Small intestine (tissue), 7 donors: Measurements from ENCODE around the gene GABRR2. TPM values are rescaled to one million over a fixed set of nuclear protein-coding genes. Genes with fewer than 3 reads are reported as not detected.

Source experiments
- DNase-seq, 2 donors: peaks; one replicate each; pipeline versions ENCODE4 v3.0.0 to v3.0.0-alpha.2; 2013
- FAIRE-seq: peaks from 2 replicates; lab custom pipeline; 2012; peaks lifted over from hg19 to GRCh38; lab: Jason Lieb, UNC
- H3K27ac ChIP-seq, 3 donors: one replicate each; pipeline ENCODE4 v1.5.1; 2013; ENCODE audit warnings: low read length in 2 of 3, mild to moderate bottlenecking in 2 of 3, control low read depth in 1 of 3, inconsistent platforms in 1 of 3, low read depth in 1 of 3, moderate library complexity in 1 of 3
- H3K27me3 ChIP-seq, 3 donors: one replicate each; pipeline ENCODE4 v1.6.1; 2013; ENCODE audit warnings: low read length in 3 of 3, inconsistent platforms in 1 of 3; ENCODE audit not compliant: control insufficient read depth in 3 of 3, insufficient read depth in 3 of 3
- H3K36me3 ChIP-seq, 3 donors: one replicate each; pipeline ENCODE4 v1.6.1; 2013; ENCODE audit warnings: low read length in 3 of 3, inconsistent platforms in 1 of 3, low read depth in 1 of 3, mild to moderate bottlenecking in 1 of 3, moderate library complexity in 1 of 3; ENCODE audit not compliant: control insufficient read depth in 3 of 3, insufficient read depth in 2 of 3
- H3K4me1 ChIP-seq, 3 donors: one replicate each; pipeline ENCODE4 v1.6.1; 2013; ENCODE audit warnings: low read length in 2 of 3, inconsistent platforms in 1 of 3, low read depth in 1 of 3, mild to moderate bottlenecking in 1 of 3, moderate library complexity in 1 of 3; ENCODE audit not compliant: control insufficient read depth in 3 of 3, insufficient read depth in 2 of 3
- H3K4me3 ChIP-seq, 3 donors: one replicate each; pipeline ENCODE4 v1.5.1; 2013; ENCODE audit warnings: low read length in 3 of 3, control low read depth in 1 of 3, inconsistent platforms in 1 of 3, low read depth in 1 of 3, mild to moderate bottlenecking in 1 of 3, moderate library complexity in 1 of 3
- H3K9me3 ChIP-seq, 2 donors: one replicate each; pipeline ENCODE4 v1.6.1; 2013; ENCODE audit warnings: low read depth in 1 of 2, low read length in 1 of 2; ENCODE audit not compliant: control insufficient read depth in 2 of 2, insufficient read depth in 1 of 2
- WGBS, 3 donors: extraction: QIAGEN DNeasy Blood & Tissue Kit; methylation state at CpG; one replicate each; pipeline ENCODE4 v1.1.7; 2013; 5-methylcytosine and 5-hydroxymethylcytosine counted together
- polyA plus RNA-seq, 4 donors: library from polyadenylated mRNA; stranded (reverse) in 3 of 4; unstranded in 1 of 4; fragments of 200-250 nt in 3 of 4; fragments of 120-200 nt in 1 of 4; gene quantifications; one replicate each; pipeline versions ENCODE4 v1.2.1 to v1.2.3, GENCODE V29; 2013
- donor health status: healthy with polysubstance abuse.
- donor health status: control.
- donor health status: control.
- donor health status: Bipolar disorder and iron deficiency.
- donor health status: healthy.

GABRR2 gene
- polyA plus RNA-seq, 4 donors = 0.21 to 0.81 (median 0.50) TPM

DNA sequence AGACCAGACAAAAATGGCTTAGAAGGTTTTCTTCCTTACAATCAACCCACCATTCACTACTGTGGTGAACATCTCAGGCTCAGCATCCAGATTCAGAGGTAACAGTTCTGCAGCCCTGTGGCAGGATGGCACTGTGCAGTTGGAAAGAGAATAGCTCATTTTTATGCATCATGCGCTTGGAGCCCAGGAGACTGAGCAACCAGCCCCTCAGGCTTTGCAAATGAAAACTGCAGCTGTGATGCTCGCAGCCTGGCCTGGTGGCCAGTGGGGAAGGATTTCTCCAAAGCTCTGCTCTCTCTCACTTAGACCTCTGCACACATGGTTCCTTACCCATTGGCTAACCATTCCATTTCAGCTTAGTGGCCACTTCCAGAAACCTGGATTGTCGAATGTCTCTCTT, 45.8 kb downstream of the GABRR2 start:
- DNase-seq (no peak), FAIRE-seq (no peak)
- Histone ChIP-seq H3K4me3 (no peak overlapping the region), H3K27me3 (peaks cover 0 to 2% (median 0%) of the 10 kb centered on the region in 3 donors), H3K36me3 (no peaks in the 10 kb centered on the region), H3K27ac (no peak overlapping the region), H3K4me1 (peaks cover 0 to 6% (median 0%) of the 10 kb centered on the region in 3 donors), H3K9me3 (no peaks in the 10 kb centered on the region)
- WGBS, 3 donors = 88 to 96% (median 92%) methylated on average over 3 of the region's 3 CpGs

GRCh38 chr6:89268776-89269175, 46.3 kb downstream of the GABRR2 start:
- Histone ChIP-seq H3K4me3 (no peak overlapping the region), H3K36me3 (no peaks in the 10 kb centered on the region), H3K9me3 (no peaks in the 10 kb centered on the region), H3K27ac (no peak overlapping the region), H3K4me1 (peaks cover 0 to 6% (median 0%) of the 10 kb centered on the region in 3 donors), H3K27me3 (peaks cover 0 to 2% (median 0%) of the 10 kb centered on the region in 3 donors)
- WGBS, 3 donors = 84 to 91% (median 85%) methylated on average over 7 of the region's 7 CpGs
- FAIRE-seq (no peak), DNase-seq (no peak)

DNA sequence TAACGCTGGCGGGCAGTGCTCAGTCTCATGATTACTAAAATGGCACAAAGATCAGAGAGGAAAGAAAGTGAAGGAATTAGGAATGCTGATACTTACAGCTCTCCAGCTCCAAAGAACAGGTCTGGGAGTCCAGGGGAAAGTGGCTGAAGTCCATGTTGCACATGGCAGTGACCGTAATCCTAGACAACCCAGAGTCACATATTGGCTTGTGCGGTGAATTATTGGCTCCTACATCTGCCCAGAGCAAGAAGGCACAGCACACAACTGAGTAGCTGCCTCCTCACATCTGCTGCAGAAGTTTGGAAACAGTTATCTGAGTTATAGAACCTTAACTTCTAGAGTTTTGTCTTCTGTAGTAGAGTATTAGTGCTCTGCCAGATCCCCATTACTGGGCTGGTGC, 47.2 kb downstream of the GABRR2 start:
- peaks cover 0 to 2% (median 0%) of the 10 kb centered on the region in 3 donors for H3K27me3 ChIP-seq
- no peak for DNase-seq

DNA sequence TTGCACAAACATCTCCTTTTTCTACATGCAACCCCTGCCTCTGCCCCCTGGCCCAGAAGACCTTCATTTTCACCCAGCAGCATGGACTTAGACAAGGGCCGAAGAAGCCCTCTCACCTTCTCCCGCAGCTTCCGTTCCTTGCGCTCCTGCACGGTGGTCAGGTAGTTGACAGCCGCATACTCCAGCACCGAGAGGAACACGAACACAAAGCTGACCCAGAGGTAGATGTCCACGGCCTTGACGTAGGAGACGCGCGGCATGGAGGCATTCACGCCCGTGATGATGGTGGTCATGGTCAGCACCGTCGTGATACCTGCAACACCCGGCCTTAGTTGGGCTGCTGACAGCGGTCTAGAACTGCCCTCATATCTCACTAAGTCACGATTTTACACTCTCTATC, 50.8 kb downstream of the GABRR2 start:
- WGBS, 3 donors = 90 to 97% (median 97%) methylated on average over 20 of the region's 20 CpGs
- FAIRE-seq = no peak

More for the DNA sequence above, 47.2 kb downstream of the GABRR2 start:
- no peak for FAIRE-seq
- 95 to 98% (median 96%) methylated on average over 4 of the region's 4 CpGs for WGBS, 3 donors
- peaks cover 0 to 6% (median 0%) of the 10 kb centered on the region in 3 donors for H3K4me1 ChIP-seq
- H3K27ac ChIP-seq = no peak overlapping the region
- no peaks in the 10 kb centered on the region for H3K9me3 ChIP-seq
- H3K4me3 ChIP-seq = no peak overlapping the region
- H3K36me3 ChIP-seq = no peaks in the 10 kb centered on the region

GRCh38 chr6:89260832-89261231, 54.3 kb downstream of the GABRR2 start:
- WGBS, 3 donors = 9 to 26% (median 18%) methylated on average over 5 of the region's 5 CpGs
- Histone ChIP-seq H3K4me1 (peaks cover 0 to 7% (median 0%) of the 10 kb centered on the region in 3 donors), H3K27ac (no peak overlapping the region), H3K36me3 (no peaks in the 10 kb centered on the region), H3K4me3 (no peak overlapping the region), H3K9me3 (no peaks in the 10 kb centered on the region), H3K27me3 (no peaks in the 10 kb centered on the region)
- FAIRE-seq (no peak), DNase-seq (peak; percentile 55 to 70)

More for the DNA sequence above, 50.8 kb downstream of the GABRR2 start:
- no peaks in the 10 kb centered on the region for H3K36me3 ChIP-seq
- no peak for DNase-seq
- H3K9me3 ChIP-seq = no peaks in the 10 kb centered on the region
- H3K27ac ChIP-seq = no peak overlapping the region
- H3K27me3 ChIP-seq = peaks cover 0 to 2% (median 0%) of the 10 kb centered on the region in 3 donors
- H3K4me3 ChIP-seq = no peak overlapping the region
- H3K4me1 ChIP-seq = peaks cover 0 to 7% (median 0%) of the 10 kb centered on the region in 3 donors

DNA sequence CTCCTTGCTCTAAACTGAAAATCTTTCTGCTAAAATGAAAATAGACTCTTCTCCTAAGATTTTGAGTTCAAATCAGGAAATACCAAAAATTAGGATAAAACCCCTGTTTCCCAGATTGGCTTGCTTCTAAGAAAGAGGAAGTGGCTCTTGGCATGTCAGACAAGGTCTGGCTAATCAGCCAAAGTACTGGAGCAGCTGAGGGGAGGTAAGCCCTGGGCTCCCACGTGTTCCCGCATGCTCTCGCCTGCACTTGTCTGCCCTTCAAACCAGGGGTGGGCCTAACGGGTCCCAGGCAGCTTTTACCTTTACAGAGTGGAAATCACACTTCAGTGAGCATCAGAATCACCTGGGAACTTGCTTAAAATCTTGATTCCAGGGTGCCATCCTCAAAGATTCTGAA, 54.8 kb downstream of the GABRR2 start:
- no peak for FAIRE-seq

DNA sequence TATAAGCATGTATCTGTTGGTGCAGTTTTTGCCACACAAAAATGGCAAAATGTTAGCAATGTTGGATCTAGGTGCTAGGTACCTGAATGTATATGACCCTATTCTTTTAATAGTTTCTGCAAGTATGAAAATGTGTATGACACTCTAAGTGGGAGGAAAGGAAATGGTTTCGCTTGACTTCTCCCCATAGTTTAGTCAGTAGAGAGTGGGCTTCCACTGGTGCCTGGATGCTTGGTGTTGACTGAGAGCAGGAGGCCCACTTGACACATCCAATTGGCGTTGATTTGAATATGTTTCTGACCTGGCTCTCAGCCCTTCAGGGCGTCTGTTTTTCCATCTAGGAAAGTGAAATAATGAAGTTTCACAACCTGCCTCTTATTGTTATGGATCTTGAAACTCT, 56.2 kb downstream of the GABRR2 start:
- FAIRE-seq = no peak

More for the DNA sequence above, 54.8 kb downstream of the GABRR2 start:
- Histone ChIP-seq H3K9me3 (no peaks in the 10 kb centered on the region), H3K36me3 (no peaks in the 10 kb centered on the region), H3K4me3 (no peak overlapping the region), H3K27me3 (no peaks in the 10 kb centered on the region), H3K27ac (no peak overlapping the region), H3K4me1 (peaks cover 0 to 7% (median 0%) of the 10 kb centered on the region in 3 donors)
- 63 to 70% (median 63%) methylated on average over 4 of the region's 4 CpGs for WGBS, 3 donors
- DNase-seq = no peak

DNA sequence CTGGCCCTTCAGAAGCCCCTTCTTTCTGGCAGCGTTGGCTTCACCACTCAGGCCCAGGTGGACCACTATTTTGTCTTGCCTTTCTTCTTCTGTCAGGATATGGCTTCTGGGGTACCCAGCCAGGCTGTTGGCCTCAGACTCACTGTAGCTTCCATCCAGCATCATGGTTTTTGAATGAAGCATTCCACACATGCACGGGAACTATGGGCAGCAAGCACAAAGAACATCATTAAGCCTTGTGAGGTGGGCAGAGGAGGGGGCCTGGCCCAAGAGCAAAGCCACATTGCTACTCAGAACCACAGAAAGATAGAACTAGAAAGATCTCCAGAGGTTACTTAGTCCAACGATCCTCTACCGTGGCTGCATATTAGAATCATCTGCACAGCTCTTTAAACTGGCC, 57.3 kb downstream of the GABRR2 start:
- WGBS, 3 donors = 71 to 85% (median 82%) methylated on average over 4 of the region's 4 CpGs
- Histone ChIP-seq H3K27ac (no peak overlapping the region), H3K4me1 (peaks cover 0 to 7% (median 0%) of the 10 kb centered on the region in 3 donors), H3K4me3 (no peak overlapping the region), H3K36me3 (no peaks in the 10 kb centered on the region), H3K27me3 (no peaks in the 10 kb centered on the region), H3K9me3 (no peaks in the 10 kb centered on the region)
- DNase-seq (no peak), FAIRE-seq (no peak)

More for the DNA sequence above, 56.2 kb downstream of the GABRR2 start:
- no peak overlapping the region for H3K27ac ChIP-seq
- no peak for DNase-seq
- 69 to 89% (median 73%) methylated on average over 3 of the region's 3 CpGs for WGBS, 3 donors
- peaks cover 0 to 7% (median 0%) of the 10 kb centered on the region in 3 donors for H3K4me1 ChIP-seq
- no peaks in the 10 kb centered on the region for H3K9me3 ChIP-seq
- H3K4me3 ChIP-seq = no peak overlapping the region
- no peaks in the 10 kb centered on the region for H3K27me3 ChIP-seq
- H3K36me3 ChIP-seq = no peaks in the 10 kb centered on the region

- no peaks in the 10 kb centered on the region for H3K36me3 ChIP-seq
- peaks cover 0 to 7% (median 0%) of the 10 kb centered on the region in 3 donors for H3K4me1 ChIP-seq
- H3K4me3 ChIP-seq = no peak overlapping the region
- H3K27ac ChIP-seq = no peak overlapping the region
- WGBS, 3 donors = 89 to 93% (median 91%) methylated on average over 6 of the region's 6 CpGs
- no peaks in the 10 kb centered on the region for H3K9me3 ChIP-seq
- FAIRE-seq (no peak), DNase-seq (no peak)
- no peaks in the 10 kb centered on the region for H3K27me3 ChIP-seq
Observed at GRCh38 chr6:89257346-89257745, 57.8 kb downstream of the GABRR2 start.
